C4-2B (cell line): ENCODE data around the gene HNRNPH1.
"Not testable (repeated sequence)": the region's sequence is repeated elsewhere in the genome, so short reads cannot be mapped to it uniquely, and the experiment has no call there.

Experiments used
- ZFX ChIP-seq: fragments of 450-650 bp; IDR thresholded peaks from 2 replicates; pipeline ENCODE4 v1.6.1; 2017
- TF ChIP-seq, protein P1 (sequence below): fragments of 450-650 bp; conservative IDR thresholded peaks from 2 replicates; pipeline ENCODE4 v1.5.1; 2017; ENCODE audit warnings: mild to moderate bottlenecking

DNA sequence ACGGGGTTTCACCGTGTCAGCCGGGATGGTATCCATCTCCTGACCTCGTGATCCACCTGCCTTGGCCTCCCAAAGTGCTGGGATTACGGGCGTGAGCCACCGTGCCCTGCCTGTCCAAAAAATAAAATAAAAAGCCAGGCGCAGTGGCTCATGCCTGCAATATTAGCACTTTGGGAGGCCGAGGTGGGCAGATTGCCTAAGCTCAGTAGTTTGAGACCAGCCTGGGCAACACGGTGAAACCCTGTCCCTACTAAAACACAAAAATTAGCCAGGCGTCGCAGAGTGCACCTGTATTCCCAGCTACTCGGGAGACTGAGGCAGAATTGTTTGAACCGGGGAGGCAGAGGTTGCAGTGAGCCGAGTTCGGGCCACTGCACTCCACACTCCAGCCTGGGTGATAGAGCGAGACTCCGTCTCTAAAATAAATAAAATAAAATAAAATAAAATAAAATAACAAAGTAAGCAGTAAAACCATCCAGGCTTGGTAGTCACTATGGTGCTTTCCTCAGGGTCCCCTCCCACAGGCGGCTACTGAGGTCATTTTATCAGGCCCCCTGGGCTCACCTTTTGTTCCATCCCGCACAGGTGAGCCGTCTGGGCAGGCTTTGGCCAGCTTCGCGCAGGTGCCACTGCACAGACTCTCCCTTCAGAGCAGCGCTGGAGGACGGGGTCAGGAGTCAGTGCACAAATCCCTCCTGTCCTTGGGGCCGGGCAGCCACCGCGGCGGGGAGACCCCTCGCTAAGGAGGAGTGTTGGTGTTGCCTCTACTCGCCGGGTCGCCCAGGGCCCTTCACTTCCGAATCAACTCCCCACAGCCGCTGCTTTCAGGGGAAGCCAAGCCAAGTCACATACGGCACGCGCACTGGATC, 10.3 kb upstream of the HNRNPH1 start:
- TF ChIP-seq, protein P1, sequence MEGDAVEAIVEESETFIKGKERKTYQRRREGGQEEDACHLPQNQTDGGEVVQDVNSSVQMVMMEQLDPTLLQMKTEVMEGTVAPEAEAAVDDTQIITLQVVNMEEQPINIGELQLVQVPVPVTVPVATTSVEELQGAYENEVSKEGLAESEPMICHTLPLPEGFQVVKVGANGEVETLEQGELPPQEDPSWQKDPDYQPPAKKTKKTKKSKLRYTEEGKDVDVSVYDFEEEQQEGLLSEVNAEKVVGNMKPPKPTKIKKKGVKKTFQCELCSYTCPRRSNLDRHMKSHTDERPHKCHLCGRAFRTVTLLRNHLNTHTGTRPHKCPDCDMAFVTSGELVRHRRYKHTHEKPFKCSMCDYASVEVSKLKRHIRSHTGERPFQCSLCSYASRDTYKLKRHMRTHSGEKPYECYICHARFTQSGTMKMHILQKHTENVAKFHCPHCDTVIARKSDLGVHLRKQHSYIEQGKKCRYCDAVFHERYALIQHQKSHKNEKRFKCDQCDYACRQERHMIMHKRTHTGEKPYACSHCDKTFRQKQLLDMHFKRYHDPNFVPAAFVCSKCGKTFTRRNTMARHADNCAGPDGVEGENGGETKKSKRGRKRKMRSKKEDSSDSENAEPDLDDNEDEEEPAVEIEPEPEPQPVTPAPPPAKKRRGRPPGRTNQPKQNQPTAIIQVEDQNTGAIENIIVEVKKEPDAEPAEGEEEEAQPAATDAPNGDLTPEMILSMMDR, result not testable (repeated sequence)
- not testable (repeated sequence) for TF ChIP-seq ZFX
